GM23338 (cell line): ENCODE results near the gene TESK2. TPM values are rescaled to one million over a fixed set of nuclear protein-coding genes. Genes with fewer than 3 reads are reported as not detected.
"Not testable (repeated sequence)": the region's sequence is repeated elsewhere in the genome, so short reads cannot be mapped to it uniquely, and the experiment has no call there.

Experiments used
- ATAC-seq: fragments of 200-7000 bp; cut with Tn5 transposase; 3 replicates; pipeline ENCODE4 v1.9.1; 2020
- DNase-seq: peaks from one replicate; pipeline ENCODE4 v3.0.0-alpha.2; 2015; ENCODE audit warnings: low spot score
- H2AFZ ChIP-seq: fragments of 200-600 bp; sonication (generic); 2 replicates; pipeline ENCODE4 v1.8.0; 2016; ENCODE audit warnings: antibody characterized with exemption, mild to moderate bottlenecking, moderate library complexity
- H3F3A ChIP-seq: fragments of 200-600 bp; sonication (generic); replicated peaks from 2 replicates; pipeline ENCODE4 v1.8.0; 2017; ENCODE audit warnings: antibody characterized with exemption, mixed run types, low read depth
- H3K27ac ChIP-seq: fragments of 200-600 bp; sonication (generic); 2 replicates; pipeline ENCODE4 v1.6.1; 2016; ENCODE audit warnings: low read depth
- H3K27me3 ChIP-seq: fragments of 200-600 bp; sonication (generic); 2 replicates; pipeline ENCODE4 v1.8.0; 2016; ENCODE audit warnings: mild to moderate bottlenecking, mixed run types, moderate library complexity; ENCODE audit not compliant: insufficient read depth
- H3K36me3 ChIP-seq: fragments of 200-600 bp; sonication (generic); 2 replicates; pipeline ENCODE4 v1.8.0; 2016; ENCODE audit warnings: mild to moderate bottlenecking; ENCODE audit not compliant: insufficient read depth
- H3K4me1 ChIP-seq: fragments of 200-600 bp; sonication (generic); 2 replicates; pipeline ENCODE4 v1.8.0; 2016; ENCODE audit warnings: mild to moderate bottlenecking, moderate library complexity; ENCODE audit not compliant: insufficient read depth
- H3K4me2 ChIP-seq: fragments of 200-600 bp; sonication (generic); 2 replicates; pipeline ENCODE4 v1.7.1; 2017; ENCODE audit warnings: mixed run types
- H3K4me3 ChIP-seq: fragments of 200-600 bp; sonication (generic); 2 replicates; pipeline ENCODE4 v1.6.1; 2016; ENCODE audit warnings: mixed run types
- H3K79me2 ChIP-seq: fragments of 200-600 bp; sonication (generic); replicated peaks from 2 replicates; pipeline ENCODE4 v1.8.0; 2017; ENCODE audit warnings: mild to moderate bottlenecking; ENCODE audit not compliant: insufficient read depth
- H3K9me2 ChIP-seq: fragments of 200-600 bp; sonication (generic); 2 replicates; pipeline ENCODE4 v1.8.0; 2017; ENCODE audit not compliant: insufficient read depth
- H4K20me1 ChIP-seq: fragments of 200-600 bp; sonication (generic); replicated peaks from 2 replicates; pipeline ENCODE4 v1.8.0; 2017; ENCODE audit warnings: mild to moderate bottlenecking; ENCODE audit not compliant: insufficient read depth
- H3K27ac Mint-ChIP-seq: 2 replicates; pipeline ENCODE4 v1.8.0; 2020; ENCODE audit warnings: inconsistent platforms, mild to moderate bottlenecking, moderate library complexity, mixed read lengths
- H3K27me3 Mint-ChIP-seq: 3 replicates; pipeline ENCODE4 v1.8.0; 2022; ENCODE audit warnings: low read depth, mild to moderate bottlenecking, moderate library complexity, mixed read lengths, inconsistent platforms; ENCODE audit not compliant: insufficient read depth, poor library complexity
- H3K36me3 Mint-ChIP-seq: 3 replicates; pipeline ENCODE4 v1.8.0; 2021; ENCODE audit warnings: low read depth, mild to moderate bottlenecking, inconsistent platforms, moderate library complexity, mixed read lengths
- H3K4me1 Mint-ChIP-seq: 3 replicates; pipeline ENCODE4 v1.8.0; 2020; ENCODE audit warnings: mild to moderate bottlenecking, inconsistent platforms, mixed read lengths
- H3K4me3 Mint-ChIP-seq: 3 replicates; pipeline ENCODE4 v1.8.0; 2021; ENCODE audit warnings: moderate library complexity, mild to moderate bottlenecking, inconsistent platforms, mixed read lengths
- H3K9me3 Mint-ChIP-seq: 3 replicates; pipeline ENCODE4 v1.8.0; 2020; ENCODE audit warnings: moderate library complexity, mild to moderate bottlenecking, inconsistent platforms, mixed read lengths
- CTCF ChIP-seq, 2 experiments: fragments of 200-600 bp in 1 of 2; sonication (generic) in 1 of 2; conservative IDR thresholded peaks; 2 replicates each; pipeline versions ENCODE4 v1.5.1 to v1.6.1; 2016 to 2017; ENCODE audit warnings: antibody characterized with exemption in 2 of 2, low read depth in 2 of 2, mild to moderate bottlenecking in 2 of 2, moderate library complexity in 1 of 2
- EZH2phosphoT487 ChIP-seq: fragments of 200-600 bp; sonication (generic); IDR thresholded peaks from one replicate; pipeline ENCODE4 v1.8.1; 2018; ENCODE audit warnings: antibody characterized with exemption; ENCODE audit not compliant: unreplicated experiment
- ZNF114 ChIP-seq: fragments of 250-450 bp; sonication (Bioruptor Pico); IDR thresholded peaks from 2 replicates; pipeline ENCODE4 v1.5.0; 2020; ENCODE audit warnings: mild to moderate bottlenecking, moderate library complexity
- ZNF331 ChIP-seq: fragments of 250-450 bp; sonication (Bioruptor Pico); IDR thresholded peaks from 2 replicates; pipeline ENCODE4 v1.5.0; 2020; ENCODE audit warnings: low read depth, mild to moderate bottlenecking, moderate library complexity
- polyA plus RNA-seq: library from polyadenylated mRNA; unstranded; fragments of >200 nt; fragmentation: Nextera tagmentation; extraction: Ambion mirVana; gene quantifications from 2 replicates; pipeline ENCODE4 v1.2.1, GENCODE V29; 2016
- total RNA-seq: library from RNA; depleted of rRNA; stranded (reverse); fragments of >200 nt; shearing (Covaris generic); gene quantifications from 2 replicates; pipeline ENCODE4 v1.2.3, GENCODE V29; 2014
- TF ChIP-seq, protein P1 (sequence below): IDR thresholded peaks from one replicate; pipeline ENCODE4 v1.6.1; 2018; ENCODE audit warnings: antibody characterized with exemption; ENCODE audit not compliant: unreplicated experiment

Gene TESK2
- total and polyA plus RNA-seq, 2 experiments from 2014 or later: 5.2 to 14.0 TPM

GRCh38 chr1:45519774-45520173 is 28.8 kb upstream of the TESK2 start:
- H3K4me1 ChIP-seq: peaks cover 26% of the 10 kb centered on the region
- H3K4me1 Mint-ChIP-seq: peaks cover 34% of the 10 kb centered on the region
- H3K79me2 ChIP-seq: peaks cover 66% of the 10 kb centered on the region
- peaks cover 49% of the 10 kb centered on the region for H4K20me1 ChIP-seq
- H3K27me3 ChIP-seq, ATAC-seq, H2AFZ ChIP-seq, H3K9me2 ChIP-seq, DNase-seq, H3K27me3 Mint-ChIP-seq, H3K9me3 Mint-ChIP-seq: not testable (repeated sequence)
- H3K4me3 Mint-ChIP-seq: peak overlapping the region; percentile 98
- peaks cover 48% of the 10 kb centered on the region for H3K36me3 ChIP-seq
- peaks cover 53% of the 10 kb centered on the region for H3F3A ChIP-seq
- H3K4me2 ChIP-seq: peak overlapping the region; percentile 96
- peak overlapping the region; percentile 100 for H3K4me3 ChIP-seq
- peaks cover 57% of the 10 kb centered on the region for H3K36me3 Mint-ChIP-seq
- H3K27ac Mint-ChIP-seq: peak overlapping the region; percentile 62
- H3K27ac ChIP-seq: peak overlapping the region; percentile 7; the same call in 1 of the 2 replicates

DNA sequence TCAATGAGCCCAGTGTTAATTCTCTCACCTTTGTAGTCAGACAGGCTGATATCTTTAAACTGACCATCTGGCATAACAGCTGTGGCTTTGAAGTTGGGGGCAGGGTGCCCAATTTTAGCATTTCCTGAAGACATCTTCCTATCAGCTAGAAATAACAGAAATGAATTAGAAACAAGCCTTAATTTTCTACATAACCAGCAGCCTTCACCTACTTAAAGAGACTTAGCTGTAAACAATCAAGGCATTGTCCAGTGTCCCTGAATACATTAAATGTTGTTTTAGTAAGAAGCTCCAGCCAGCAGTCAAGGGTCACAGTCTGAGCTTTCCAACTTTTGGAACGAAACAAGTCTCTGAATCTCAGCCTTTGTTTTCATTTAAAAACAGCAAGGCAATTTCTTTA is 27.9 kb upstream of the TESK2 start:
- no peaks in the 10 kb centered on the region for H3K27me3 ChIP-seq
- H3K4me3 ChIP-seq: peak overlapping the region; percentile 100
- Mint-ChIP-seq H3K4me3 (peak overlapping the region; percentile 98), H3K4me1 (peaks cover 29% of the 10 kb centered on the region), H3K27me3 (peaks cover 9% of the 10 kb centered on the region), H3K27ac (no peak overlapping the region), H3K36me3 (peaks cover 66% of the 10 kb centered on the region), H3K9me3 (no peaks in the 10 kb centered on the region; the same call in 2 of the 3 replicates)
- H3K27ac ChIP-seq: peak overlapping the region; percentile 7
- H3K4me1 ChIP-seq: peaks cover 21% of the 10 kb centered on the region
- no peak overlapping the region for H2AFZ ChIP-seq
- H3F3A ChIP-seq: peaks cover 59% of the 10 kb centered on the region
- H3K36me3 ChIP-seq: peaks cover 57% of the 10 kb centered on the region
- TF ChIP-seq ZNF331 (CRISPR knock-in tag) (no peak), EZH2phosphoT487 (no peak), ZNF114 (no peak), CTCF (conservative IDR thresholded peaks at IDR 0.05; ENCODE audit: low read depth in 2 of 2) (no peak)
- TF ChIP-seq, protein P1, sequence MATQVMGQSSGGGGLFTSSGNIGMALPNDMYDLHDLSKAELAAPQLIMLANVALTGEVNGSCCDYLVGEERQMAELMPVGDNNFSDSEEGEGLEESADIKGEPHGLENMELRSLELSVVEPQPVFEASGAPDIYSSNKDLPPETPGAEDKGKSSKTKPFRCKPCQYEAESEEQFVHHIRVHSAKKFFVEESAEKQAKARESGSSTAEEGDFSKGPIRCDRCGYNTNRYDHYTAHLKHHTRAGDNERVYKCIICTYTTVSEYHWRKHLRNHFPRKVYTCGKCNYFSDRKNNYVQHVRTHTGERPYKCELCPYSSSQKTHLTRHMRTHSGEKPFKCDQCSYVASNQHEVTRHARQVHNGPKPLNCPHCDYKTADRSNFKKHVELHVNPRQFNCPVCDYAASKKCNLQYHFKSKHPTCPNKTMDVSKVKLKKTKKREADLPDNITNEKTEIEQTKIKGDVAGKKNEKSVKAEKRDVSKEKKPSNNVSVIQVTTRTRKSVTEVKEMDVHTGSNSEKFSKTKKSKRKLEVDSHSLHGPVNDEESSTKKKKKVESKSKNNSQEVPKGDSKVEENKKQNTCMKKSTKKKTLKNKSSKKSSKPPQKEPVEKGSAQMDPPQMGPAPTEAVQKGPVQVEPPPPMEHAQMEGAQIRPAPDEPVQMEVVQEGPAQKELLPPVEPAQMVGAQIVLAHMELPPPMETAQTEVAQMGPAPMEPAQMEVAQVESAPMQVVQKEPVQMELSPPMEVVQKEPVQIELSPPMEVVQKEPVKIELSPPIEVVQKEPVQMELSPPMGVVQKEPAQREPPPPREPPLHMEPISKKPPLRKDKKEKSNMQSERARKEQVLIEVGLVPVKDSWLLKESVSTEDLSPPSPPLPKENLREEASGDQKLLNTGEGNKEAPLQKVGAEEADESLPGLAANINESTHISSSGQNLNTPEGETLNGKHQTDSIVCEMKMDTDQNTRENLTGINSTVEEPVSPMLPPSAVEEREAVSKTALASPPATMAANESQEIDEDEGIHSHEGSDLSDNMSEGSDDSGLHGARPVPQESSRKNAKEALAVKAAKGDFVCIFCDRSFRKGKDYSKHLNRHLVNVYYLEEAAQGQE: no peak
- peaks cover 73% of the 10 kb centered on the region for H3K79me2 ChIP-seq
- H3K4me2 ChIP-seq: peak overlapping the region; percentile 96
- no peak for ATAC-seq
- no peak for DNase-seq
- peaks cover 56% of the 10 kb centered on the region for H4K20me1 ChIP-seq
- no peaks in the 10 kb centered on the region for H3K9me2 ChIP-seq

- H3K27ac ChIP-seq: peak overlapping the region; percentile 7; the same call in 1 of the 2 replicates
- H3K9me2 ChIP-seq, H3K27me3 ChIP-seq, H3K27ac Mint-ChIP-seq, H3K27me3 Mint-ChIP-seq, ATAC-seq, H3K9me3 Mint-ChIP-seq, H2AFZ ChIP-seq, DNase-seq: not testable (repeated sequence)
- peaks cover 62% of the 10 kb centered on the region for H3K36me3 ChIP-seq
- H3K36me3 Mint-ChIP-seq: peaks cover 71% of the 10 kb centered on the region
- peaks cover 56% of the 10 kb centered on the region for H4K20me1 ChIP-seq
- peak overlapping the region; percentile 100; the same call in 1 of the 2 replicates for H3K4me3 ChIP-seq
- H3K4me1 ChIP-seq: peaks cover 21% of the 10 kb centered on the region
- peaks cover 73% of the 10 kb centered on the region for H3K79me2 ChIP-seq
- peak overlapping the region; percentile 98; the same call in 1 of the 3 replicates for H3K4me3 Mint-ChIP-seq
- H3K4me2 ChIP-seq: 0 out of 2 replicates have a peak overlapping the region, but pooled peaks have one; percentile 96
- peaks cover 62% of the 10 kb centered on the region for H3F3A ChIP-seq
- H3K4me1 Mint-ChIP-seq: peaks cover 26% of the 10 kb centered on the region
Observed at GRCh38 chr1:45518366-45518765, 27.4 kb upstream of the TESK2 start.
